Trophoblast cell (in vitro differentiated cells and primary cell): ENCODE results near the gene SIM2.

Source experiments
- DNase-seq, 2 donors: peaks; one replicate each; pipeline ENCODE4 v3.0.0-alpha.2; 2016
- H2AFZ ChIP-seq: 2 replicates; pipeline ENCODE4 v1.6.1; 2013; ENCODE audit warnings: low read length, moderate library complexity, mild to moderate bottlenecking; ENCODE audit not compliant: insufficient read depth, poor library complexity
- H2AK5ac ChIP-seq: 2 replicates; pipeline ENCODE4 v1.6.1; 2013; ENCODE audit warnings: mild to moderate bottlenecking, low read length
- H2BK120ac ChIP-seq: 2 replicates; pipeline ENCODE4 v1.6.1; 2013; ENCODE audit warnings: low read length, mild to moderate bottlenecking, moderate library complexity; ENCODE audit not compliant: insufficient read depth, poor library complexity
- H2BK12ac ChIP-seq: 2 replicates; pipeline ENCODE4 v1.6.1; 2013; ENCODE audit warnings: mild to moderate bottlenecking, low read length, moderate library complexity
- H2BK5ac ChIP-seq: 2 replicates; pipeline ENCODE4 v1.6.1; 2013; ENCODE audit warnings: low read length, low read depth, moderate library complexity, mild to moderate bottlenecking; ENCODE audit not compliant: poor library complexity
- H3K14ac ChIP-seq: 2 replicates; pipeline ENCODE4 v1.6.1; 2013; ENCODE audit warnings: mild to moderate bottlenecking, low read length
- H3K18ac ChIP-seq: 2 replicates; pipeline ENCODE4 v1.6.1; 2013; ENCODE audit warnings: mild to moderate bottlenecking, low read length
- H3K23ac ChIP-seq: 2 replicates; pipeline ENCODE4 v1.6.1; 2013; ENCODE audit warnings: low read length
- H3K27ac ChIP-seq: 2 replicates; pipeline ENCODE4 v1.5.1; 2013; ENCODE audit warnings: low read depth, mild to moderate bottlenecking, inconsistent platforms, low read length, moderate library complexity
- H3K27me3 ChIP-seq: 2 replicates; pipeline ENCODE4 v1.6.1; 2013; ENCODE audit warnings: inconsistent platforms, mild to moderate bottlenecking, low read length, moderate library complexity; ENCODE audit not compliant: insufficient read depth
- H3K36me3 ChIP-seq, 2 experiments: 1 replicate in 1 of 2; 2 replicates in 1 of 2; pipeline ENCODE4 v1.6.1; 2013; ENCODE audit warnings: low read length in 2 of 2, mild to moderate bottlenecking in 2 of 2, moderate library complexity in 1 of 2; ENCODE audit not compliant: insufficient read depth in 2 of 2, control insufficient read depth in 1 of 2
- H3K4ac ChIP-seq: 2 replicates; pipeline ENCODE4 v1.6.1; 2013; ENCODE audit warnings: low read depth, mild to moderate bottlenecking, low read length, moderate library complexity
- H3K4me1 ChIP-seq, 2 experiments: 1 replicate in 1 of 2; 2 replicates in 1 of 2; pipeline ENCODE4 v1.6.1; 2013; ENCODE audit warnings: low read length in 2 of 2, mild to moderate bottlenecking in 2 of 2, moderate library complexity in 1 of 2; ENCODE audit not compliant: insufficient read depth in 2 of 2, control insufficient read depth in 1 of 2
- H3K4me2 ChIP-seq: 2 replicates; pipeline ENCODE4 v1.6.1; 2013; ENCODE audit warnings: inconsistent platforms, mild to moderate bottlenecking, low read length, moderate library complexity
- H3K4me3 ChIP-seq: 2 replicates; pipeline ENCODE4 v1.5.1; 2013; ENCODE audit warnings: mild to moderate bottlenecking, low read depth, low read length, inconsistent platforms
- H3K79me1 ChIP-seq: one replicate; pipeline ENCODE4 v1.6.1; 2013; ENCODE audit warnings: low read length
- H3K79me2 ChIP-seq: 2 replicates; pipeline ENCODE4 v1.6.1; 2013; ENCODE audit warnings: low read length, mild to moderate bottlenecking; ENCODE audit not compliant: control insufficient read depth, insufficient read depth, poor library complexity
- H3K9ac ChIP-seq: 2 replicates; pipeline ENCODE4 v1.6.1; 2013; ENCODE audit warnings: mild to moderate bottlenecking, low read length
- H3K9me3 ChIP-seq: 2 replicates; pipeline ENCODE4 v1.6.1; 2013; ENCODE audit warnings: low read depth, mild to moderate bottlenecking, control low read depth, inconsistent platforms, low read length; ENCODE audit not compliant: insufficient read depth
- H4K12ac ChIP-seq: 2 replicates; pipeline ENCODE4 v1.6.1; 2013; ENCODE audit warnings: low read depth, mild to moderate bottlenecking, low read length, moderate library complexity
- H4K8ac ChIP-seq: 2 replicates; pipeline ENCODE4 v1.6.1; 2013; ENCODE audit warnings: low read depth, mild to moderate bottlenecking, low read length, moderate library complexity
- H4K91ac ChIP-seq: one replicate; pipeline ENCODE4 v1.6.1; 2013; ENCODE audit warnings: low read depth, mild to moderate bottlenecking, low read length, moderate library complexity
- WGBS: extraction: QIAGEN DNeasy Blood & Tissue Kit; methylation state at CpG from one replicate; pipeline ENCODE4 v1.1.7; 2013; ENCODE audit warnings: missing lambda C conversion rate; ENCODE audit not compliant: insufficient read length, insufficient coverage; ENCODE audit errors: extremely low coverage; 5-methylcytosine and 5-hydroxymethylcytosine counted together

The SIM2 gene

GRCh38 chr21:36756527-36756926, 57.6 kb downstream of the SIM2 start:
- Histone ChIP-seq H3K4me2 (no peak overlapping the region), H3K27me3 (no peaks in the 10 kb centered on the region)

GRCh38 chr21:36757196-36757595, 58.3 kb downstream of the SIM2 start:
- Histone ChIP-seq H3K27me3 (no peaks in the 10 kb centered on the region), H3K4me3 (no peak overlapping the region), H3K36me3 (no peaks in the 10 kb centered on the region), H4K91ac (no peak overlapping the region), H3K27ac (no peak overlapping the region), H3K4me1 (peaks cover 0 to 2% of the 10 kb centered on the region in 2 experiments), H3K4ac (no peak overlapping the region), H4K8ac (no peak overlapping the region), H2AK5ac (no peak overlapping the region), H3K23ac (no peak overlapping the region), H3K79me2 (no peaks in the 10 kb centered on the region), H3K9ac (no peak overlapping the region), H2AFZ (no peak overlapping the region), H3K18ac (no peak overlapping the region), H2BK120ac (no peak overlapping the region), H2BK5ac (no peak overlapping the region), H3K14ac (no peak overlapping the region), H3K4me2 (no peak overlapping the region), H3K79me1 (no peaks in the 10 kb centered on the region), H4K12ac (no peak overlapping the region), H3K9me3 (no peaks in the 10 kb centered on the region), H2BK12ac (no peak overlapping the region)
- no peak for DNase-seq
- no CpG with 5 or more reads among the region's 6 CpGs for WGBS

More at GRCh38 chr21:36756527-36756926, 57.6 kb downstream of the SIM2 start:
- no peak overlapping the region for H2BK120ac ChIP-seq
- WGBS, result no CpG with 5 or more reads among the region's 7 CpGs
- DNase-seq, result no peak
- H3K18ac ChIP-seq, result no peak overlapping the region
- H3K4ac ChIP-seq, result no peak overlapping the region
- no peak overlapping the region for H4K8ac ChIP-seq
- no peak overlapping the region for H2AK5ac ChIP-seq
- H4K91ac ChIP-seq, result no peak overlapping the region
- H3K79me1 ChIP-seq, result no peaks in the 10 kb centered on the region
- no peak overlapping the region for H3K4me3 ChIP-seq
- H3K23ac ChIP-seq, result no peak overlapping the region
- no peak overlapping the region for H2BK12ac ChIP-seq
- H3K4me1 ChIP-seq, result peaks cover 0 to 2% of the 10 kb centered on the region in 2 experiments
- H4K12ac ChIP-seq, result no peak overlapping the region
- no peak overlapping the region for H3K27ac ChIP-seq
- no peaks in the 10 kb centered on the region for H3K9me3 ChIP-seq
- no peak overlapping the region for H3K9ac ChIP-seq
- H3K79me2 ChIP-seq, result no peaks in the 10 kb centered on the region
- no peak overlapping the region for H3K14ac ChIP-seq
- H2AFZ ChIP-seq, result no peak overlapping the region
- no peak overlapping the region for H2BK5ac ChIP-seq
- H3K36me3 ChIP-seq, result no peaks in the 10 kb centered on the region

- Histone ChIP-seq H4K8ac (no peak overlapping the region), H3K9ac (no peak overlapping the region), H2BK12ac (no peak overlapping the region), H3K4ac (no peak overlapping the region), H4K12ac (no peak overlapping the region), H3K23ac (no peak overlapping the region), H3K9me3 (no peaks in the 10 kb centered on the region), H3K27me3 (no peaks in the 10 kb centered on the region), H3K79me2 (no peaks in the 10 kb centered on the region), H2BK5ac (no peak overlapping the region), H4K91ac (no peak overlapping the region), H3K27ac (no peak overlapping the region), H2BK120ac (no peak overlapping the region), H3K4me2 (no peak overlapping the region), H2AK5ac (no peak overlapping the region), H3K79me1 (no peaks in the 10 kb centered on the region), H3K14ac (no peak overlapping the region), H3K36me3 (no peaks in the 10 kb centered on the region), H2AFZ (no peak overlapping the region), H3K4me1 (peaks cover 0 to 2% of the 10 kb centered on the region in 2 experiments), H3K18ac (no peak overlapping the region), H3K4me3 (no peak overlapping the region)
- no peak for DNase-seq
- WGBS, result no CpG with 5 or more reads among the region's 12 CpGs
Observed at GRCh38 chr21:36759348-36760083, 60.6 kb downstream of the SIM2 start.

- Histone ChIP-seq H3K14ac (no peak overlapping the region), H3K79me2 (no peaks in the 10 kb centered on the region), H3K27me3 (no peaks in the 10 kb centered on the region), H3K4me1 (peaks cover 0 to 2% of the 10 kb centered on the region in 2 experiments), H3K18ac (no peak overlapping the region), H3K4ac (no peak overlapping the region), H3K79me1 (no peaks in the 10 kb centered on the region), H2AK5ac (no peak overlapping the region), H3K9me3 (no peaks in the 10 kb centered on the region), H3K27ac (no peak overlapping the region), H2BK5ac (no peak overlapping the region), H4K8ac (no peak overlapping the region), H2AFZ (no peak overlapping the region), H3K4me2 (no peak overlapping the region), H4K12ac (no peak overlapping the region), H2BK12ac (no peak overlapping the region), H3K23ac (no peak overlapping the region), H4K91ac (no peak overlapping the region), H3K4me3 (no peak overlapping the region), H3K36me3 (no peaks in the 10 kb centered on the region), H3K9ac (no peak overlapping the region), H2BK120ac (no peak overlapping the region)
- no CpG with 5 or more reads among the region's 11 CpGs for WGBS
- DNase-seq, result no peak
Observed at GRCh38 chr21:36761685-36762084, 62.8 kb downstream of the SIM2 start.
